Measurements from ENCODE around the gene TMEM126A.
"Not testable (repeated sequence)": the region's sequence is repeated elsewhere in the genome, so short reads cannot be mapped to it uniquely, and the experiment has no call there.

The TMEM126A gene

DNA sequence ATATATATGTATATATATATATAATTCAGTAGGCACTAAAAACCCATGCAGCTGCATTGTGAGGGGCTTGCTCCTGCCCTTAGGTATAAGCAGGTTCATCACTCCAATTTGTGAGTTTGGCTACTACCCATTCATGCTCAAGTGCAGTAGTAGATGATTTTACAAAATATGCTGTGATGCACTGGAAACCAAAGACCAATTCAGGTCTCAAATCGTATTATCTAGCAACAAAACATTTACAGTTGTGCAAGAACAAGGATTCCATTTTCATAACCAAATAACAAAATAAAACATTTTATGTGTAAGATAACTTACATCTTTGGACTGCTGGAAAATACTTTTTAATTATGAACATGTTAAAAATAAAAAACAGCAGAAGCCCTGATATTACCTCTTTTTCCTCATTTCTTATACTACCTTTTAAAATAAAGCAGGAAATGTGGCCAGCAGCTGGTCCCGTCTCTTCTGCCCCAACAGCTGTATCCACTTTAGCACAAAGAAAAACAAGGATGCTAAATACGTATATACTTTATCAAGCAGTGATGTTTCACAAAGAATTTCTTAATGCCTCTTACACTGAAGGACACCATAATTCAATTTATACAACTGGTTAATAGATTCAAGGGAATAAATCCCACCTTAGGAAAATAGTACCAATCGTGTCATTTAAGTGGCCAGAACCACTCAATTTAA is 14.4 kb downstream of the TMEM126A start:
- peak; percentile 37 for DNase-seq

DNA sequence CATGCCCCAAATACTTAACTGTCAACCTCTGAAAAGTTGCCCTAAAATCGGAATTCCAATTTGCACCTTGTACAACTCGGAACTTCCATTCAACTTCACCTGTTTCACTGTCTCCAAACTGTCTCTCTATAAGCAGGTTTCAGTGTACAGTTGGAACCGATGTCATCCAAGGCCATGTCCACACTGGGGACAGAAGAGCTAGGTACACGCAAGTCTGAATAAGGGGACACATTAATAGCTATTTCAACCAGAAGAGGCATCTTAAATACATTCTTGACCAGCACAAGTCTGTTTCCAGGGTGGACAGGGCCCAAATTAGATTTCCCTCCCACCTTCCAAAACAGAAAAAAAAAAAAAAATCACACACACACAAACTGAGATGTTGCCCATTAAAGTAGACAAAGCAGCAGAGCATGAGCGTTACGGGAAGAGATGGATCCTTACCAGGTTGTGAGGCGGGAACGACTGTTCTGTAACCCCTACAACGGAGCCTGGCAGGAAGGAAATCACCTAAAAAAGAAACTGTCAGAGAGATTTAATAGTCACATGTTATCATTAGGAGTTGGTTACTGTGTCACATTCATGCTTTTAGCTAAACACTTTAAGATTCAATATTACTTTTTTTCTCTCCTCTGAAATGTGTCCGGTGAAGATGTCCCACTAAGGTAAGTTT is 15.4 kb downstream of the TMEM126A start:
- DNase-seq: peak; percentile 57

DNA sequence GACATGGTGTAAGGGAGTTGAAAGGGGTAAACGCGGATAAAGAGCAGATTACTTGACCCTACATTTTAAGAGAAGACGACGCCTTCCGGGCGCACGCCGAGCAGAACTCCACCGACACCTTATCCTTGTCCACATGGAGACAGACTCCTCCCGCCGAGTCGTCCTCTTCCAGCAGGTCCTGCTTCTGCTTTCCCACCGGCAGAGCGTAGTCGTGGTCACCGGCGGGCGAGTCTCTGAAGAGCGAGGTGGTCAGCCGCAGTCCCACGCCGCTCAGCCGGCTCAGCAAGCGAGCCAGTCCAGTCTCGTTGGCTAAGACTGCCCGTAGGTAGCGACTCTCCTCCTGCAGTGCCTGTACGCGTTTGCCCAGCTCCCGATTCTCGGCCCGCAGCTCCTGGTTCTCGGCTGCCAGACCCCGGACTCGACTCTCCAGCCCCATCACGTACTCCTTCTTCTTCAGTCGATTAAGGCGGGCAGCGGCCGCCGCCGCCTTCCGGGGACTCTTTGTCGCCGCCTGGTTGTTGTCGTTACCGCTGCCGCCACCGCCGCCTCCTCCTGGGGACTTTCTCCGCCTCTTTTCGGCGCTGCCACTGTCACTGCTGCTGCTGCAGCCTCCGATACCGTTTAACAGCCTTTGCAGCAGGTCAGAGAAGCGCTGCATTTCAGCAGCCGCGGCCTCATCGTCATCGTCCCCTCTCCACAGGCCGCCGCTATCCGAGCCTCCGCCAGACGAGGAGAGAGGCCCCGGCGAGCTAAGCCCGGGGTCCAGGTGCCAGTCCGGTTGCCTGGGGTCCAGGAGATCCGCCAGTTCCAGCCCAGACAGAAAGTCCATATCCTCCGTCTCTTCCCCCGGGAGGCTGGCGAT is 16.2 kb downstream of the TMEM126A start:
- peak; percentile 90 for DNase-seq

DNA sequence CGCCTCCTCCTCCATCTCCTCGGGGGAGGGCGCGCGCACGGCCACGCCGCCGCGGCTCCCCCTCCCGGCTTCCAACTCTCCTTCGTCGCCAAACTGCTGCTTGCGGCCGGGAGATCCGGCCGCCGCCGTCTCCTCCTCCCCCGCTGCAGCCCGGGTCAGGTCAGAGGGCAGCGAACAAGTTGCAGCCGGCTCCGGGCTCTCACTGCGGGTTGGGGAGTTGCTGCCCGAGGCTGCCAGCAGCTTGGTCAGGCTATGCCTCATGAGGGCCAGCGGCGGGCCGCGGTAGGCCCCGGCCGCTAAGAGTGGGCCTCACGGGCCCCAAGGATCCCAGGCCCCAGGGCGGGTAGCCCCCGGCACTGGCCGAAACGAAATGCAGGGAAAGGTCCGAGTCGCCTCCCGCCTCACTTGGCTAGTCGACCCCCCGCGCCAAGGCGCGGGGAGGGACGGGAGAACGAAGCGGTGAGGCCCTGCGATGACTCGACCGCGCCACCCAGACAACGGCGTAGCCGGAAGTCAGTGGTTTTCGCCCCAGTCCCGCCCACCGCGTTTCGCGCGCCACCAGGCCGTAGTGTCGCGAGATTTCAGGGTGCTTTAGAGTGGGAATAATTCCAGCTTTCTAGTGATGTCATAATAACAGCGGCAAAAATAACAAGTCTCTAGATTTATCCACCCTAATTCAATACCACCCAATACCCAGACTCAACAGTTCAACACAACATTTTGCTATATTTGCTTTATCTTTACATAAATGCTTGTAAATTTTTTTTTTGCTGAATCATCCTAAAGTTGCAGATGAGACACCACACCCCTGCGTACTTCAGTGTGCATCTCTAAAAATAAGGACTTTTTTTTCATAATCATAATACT is 17.1 kb downstream of the TMEM126A start, which contains the start of gene CREBZF:
Gene CREBZF (minus strand): TSS at position 515 of the 867 bp plus-strand sequence. CDS start 254 bp downstream, at position 261.
- peak; percentile 99 for DNase-seq

DNA sequence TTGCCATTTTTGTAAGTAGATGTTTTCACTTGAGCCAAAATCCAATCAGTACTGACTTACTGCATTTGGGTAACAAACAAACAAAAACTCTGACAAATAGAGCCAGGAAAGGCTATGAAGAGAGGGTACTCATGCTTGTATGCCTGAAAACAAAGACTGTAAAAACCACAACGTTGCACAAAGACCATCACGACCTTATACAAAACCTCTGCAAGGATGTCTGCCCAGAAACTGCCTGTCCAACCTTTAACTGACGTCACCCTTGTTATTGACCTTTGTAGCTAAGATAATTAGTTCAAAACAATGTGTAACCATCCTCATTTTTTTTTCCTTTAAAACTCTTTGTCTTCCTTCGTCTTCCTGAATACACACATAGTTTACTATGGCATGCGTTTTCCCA is 18.0 kb downstream of the TMEM126A start:
- peak; percentile 54 for DNase-seq

DNA sequence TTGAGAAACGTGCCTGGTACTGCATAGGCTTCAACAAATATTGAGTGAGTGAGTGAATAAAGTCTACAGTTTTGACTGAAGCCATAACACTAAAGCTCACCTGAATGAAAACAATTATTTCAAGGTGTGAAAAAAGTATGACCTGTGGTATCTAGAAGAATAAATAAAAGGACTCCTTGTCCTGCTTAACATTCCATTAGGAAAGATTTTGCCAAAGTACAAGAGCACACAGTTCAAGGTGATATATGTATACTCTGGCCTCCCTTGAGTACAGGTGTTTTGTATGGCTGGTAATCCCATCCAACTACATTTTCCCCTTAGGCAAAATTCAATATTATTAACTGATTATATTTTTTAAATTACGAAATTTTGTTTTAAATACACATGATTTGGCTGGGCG is 18.9 kb downstream of the TMEM126A start:
- no peak for DNase-seq

DNA sequence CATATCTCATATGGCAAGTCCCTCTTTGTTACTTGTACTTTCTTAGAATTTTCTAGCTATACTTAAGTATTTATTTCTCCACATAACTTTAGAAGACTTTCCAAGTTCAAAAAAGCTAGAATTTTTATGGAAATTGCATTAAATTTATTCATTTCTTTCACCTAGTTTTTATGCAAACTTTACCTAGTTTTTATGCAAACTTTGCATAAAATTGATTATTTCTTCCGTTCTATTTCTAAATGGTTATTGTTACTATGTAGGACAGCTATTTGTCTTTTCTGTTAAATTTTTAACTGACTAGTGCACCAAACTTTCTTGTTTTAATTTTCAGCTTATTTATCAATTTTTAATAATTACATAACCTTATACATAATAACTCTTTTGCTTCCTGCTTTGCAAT is 20.4 kb downstream of the TMEM126A start:
- no peak for DNase-seq

DNA sequence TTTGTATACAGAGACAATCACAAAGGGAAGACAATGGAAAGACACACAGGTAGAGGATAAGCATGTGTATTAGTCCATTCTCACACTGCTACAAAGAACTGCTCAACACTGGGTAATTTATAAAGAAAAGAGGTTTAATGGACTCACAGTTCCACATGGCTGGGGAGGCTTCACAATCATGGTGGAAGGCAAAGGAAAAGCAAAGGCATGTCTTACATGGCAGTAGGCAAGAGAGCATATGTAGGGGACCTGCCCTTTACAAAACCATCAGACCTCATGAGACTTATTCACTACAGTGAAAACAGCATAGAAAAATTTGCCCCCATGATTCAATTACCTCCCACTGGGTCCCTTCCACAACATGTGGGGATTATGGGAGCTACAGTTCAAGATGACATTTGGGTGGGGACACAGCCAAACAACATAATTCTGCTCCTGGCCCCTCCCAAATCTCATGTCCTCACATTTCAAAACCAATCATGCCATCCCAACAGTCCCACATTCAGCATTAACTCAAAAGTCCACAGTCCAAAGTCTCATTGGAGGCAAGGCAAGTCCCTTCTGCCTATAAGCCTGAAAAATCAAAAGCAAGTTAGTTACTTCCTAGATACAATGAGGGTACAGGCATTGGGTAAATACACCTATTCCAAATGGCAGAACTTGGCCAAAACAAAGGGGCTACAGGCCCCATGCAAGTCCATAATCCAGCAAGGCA is 23.3 kb downstream of the TMEM126A start:
- not testable (repeated sequence) for DNase-seq

DNA sequence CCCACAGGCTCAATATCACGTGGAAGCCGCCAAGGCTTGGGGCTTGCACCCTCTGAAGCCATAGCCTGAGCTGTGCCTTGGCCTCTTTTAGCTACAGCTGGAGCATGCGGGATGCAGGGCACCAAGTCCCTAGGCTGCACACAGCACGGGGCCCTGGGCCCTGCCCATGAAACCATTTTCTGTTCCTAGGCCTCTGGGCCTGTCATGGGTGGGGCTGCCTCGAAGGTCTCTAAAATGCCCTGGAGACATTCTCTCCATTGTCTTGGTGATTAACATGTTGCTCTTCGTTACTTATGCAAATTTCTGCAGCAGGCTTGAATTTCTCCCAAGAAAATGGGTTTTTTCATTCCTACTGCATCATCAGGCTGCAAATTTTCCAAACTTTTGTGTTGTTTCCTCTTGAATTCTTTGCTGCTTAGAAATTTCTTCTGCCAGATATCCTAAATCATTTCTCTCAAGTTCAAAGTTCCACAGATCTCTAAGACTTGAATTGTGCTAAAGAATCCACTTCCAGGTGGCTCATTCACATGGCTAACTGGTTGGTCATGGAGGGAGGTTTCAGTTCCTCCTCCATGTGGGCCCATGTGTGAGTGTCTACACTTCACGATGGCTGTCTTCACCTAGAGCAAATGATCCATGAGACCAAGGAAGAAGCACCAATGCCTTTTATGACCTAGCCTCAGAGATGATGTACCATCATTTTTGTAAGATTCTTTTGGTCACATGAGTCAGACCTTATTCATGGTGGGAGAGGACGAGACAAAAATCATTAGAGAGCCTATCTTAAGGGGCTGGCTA is 24.5 kb downstream of the TMEM126A start:
- DNase-seq: no peak

DNA sequence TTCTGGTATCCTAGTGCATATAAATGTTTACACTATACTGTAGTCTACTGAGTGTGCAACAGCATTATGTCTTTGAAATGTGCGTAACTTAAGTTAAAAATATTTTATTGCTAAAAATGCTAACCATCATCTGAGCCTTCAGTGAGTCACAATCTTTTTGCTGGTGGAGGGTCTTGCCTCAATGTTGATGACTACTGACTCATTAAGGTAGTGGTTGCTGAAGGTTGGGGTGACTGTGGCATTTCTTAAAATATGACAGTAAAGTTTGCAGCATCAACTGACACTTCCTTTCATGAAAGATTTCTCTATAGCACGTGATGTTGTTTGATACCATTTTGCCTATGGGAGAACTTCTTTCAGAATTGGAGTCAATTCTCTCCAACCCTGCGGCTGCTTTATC is 25.6 kb downstream of the TMEM126A start:
- DNase-seq: no peak

DNA sequence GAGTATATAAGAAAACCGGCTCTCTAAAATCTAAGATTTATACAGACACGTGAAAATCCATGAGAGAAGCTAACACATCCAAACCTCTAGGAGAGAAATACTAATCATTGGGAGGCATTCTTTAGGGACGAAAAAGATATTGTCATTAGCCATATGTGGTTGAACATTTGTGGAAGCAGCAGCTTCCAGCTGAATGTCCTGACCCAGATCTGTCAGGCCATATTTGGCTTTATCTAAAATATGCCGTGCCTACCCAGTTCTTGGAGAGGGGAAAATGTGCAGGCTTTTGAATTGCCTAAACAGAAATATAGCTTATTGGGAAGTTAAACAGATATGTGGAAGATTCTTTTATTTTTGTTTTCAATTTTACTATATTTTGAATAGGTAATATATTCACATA is 31.8 kb downstream of the TMEM126A start:
- peak; percentile 76 for DNase-seq

DNA sequence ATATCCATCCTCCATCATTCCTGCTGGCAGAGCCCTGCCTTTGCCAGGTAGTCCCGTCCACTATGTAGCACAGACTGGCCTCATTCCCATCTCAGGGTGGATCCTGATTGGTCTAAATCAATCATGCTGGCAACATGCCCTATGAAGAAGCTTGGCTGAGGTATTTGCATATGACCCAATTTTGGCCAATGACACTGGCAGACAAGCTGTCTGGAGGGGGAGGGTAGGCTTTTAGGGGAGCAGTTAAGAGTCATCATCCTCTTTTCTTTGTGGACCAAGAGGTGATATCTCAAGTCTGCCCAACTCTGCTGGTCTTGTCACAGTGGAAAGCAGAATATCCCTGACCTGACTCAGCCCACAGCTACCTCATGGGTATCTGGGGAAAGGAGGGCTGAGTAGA is 33.1 kb downstream of the TMEM126A start:
- DNase-seq: peak; percentile 95

DNA sequence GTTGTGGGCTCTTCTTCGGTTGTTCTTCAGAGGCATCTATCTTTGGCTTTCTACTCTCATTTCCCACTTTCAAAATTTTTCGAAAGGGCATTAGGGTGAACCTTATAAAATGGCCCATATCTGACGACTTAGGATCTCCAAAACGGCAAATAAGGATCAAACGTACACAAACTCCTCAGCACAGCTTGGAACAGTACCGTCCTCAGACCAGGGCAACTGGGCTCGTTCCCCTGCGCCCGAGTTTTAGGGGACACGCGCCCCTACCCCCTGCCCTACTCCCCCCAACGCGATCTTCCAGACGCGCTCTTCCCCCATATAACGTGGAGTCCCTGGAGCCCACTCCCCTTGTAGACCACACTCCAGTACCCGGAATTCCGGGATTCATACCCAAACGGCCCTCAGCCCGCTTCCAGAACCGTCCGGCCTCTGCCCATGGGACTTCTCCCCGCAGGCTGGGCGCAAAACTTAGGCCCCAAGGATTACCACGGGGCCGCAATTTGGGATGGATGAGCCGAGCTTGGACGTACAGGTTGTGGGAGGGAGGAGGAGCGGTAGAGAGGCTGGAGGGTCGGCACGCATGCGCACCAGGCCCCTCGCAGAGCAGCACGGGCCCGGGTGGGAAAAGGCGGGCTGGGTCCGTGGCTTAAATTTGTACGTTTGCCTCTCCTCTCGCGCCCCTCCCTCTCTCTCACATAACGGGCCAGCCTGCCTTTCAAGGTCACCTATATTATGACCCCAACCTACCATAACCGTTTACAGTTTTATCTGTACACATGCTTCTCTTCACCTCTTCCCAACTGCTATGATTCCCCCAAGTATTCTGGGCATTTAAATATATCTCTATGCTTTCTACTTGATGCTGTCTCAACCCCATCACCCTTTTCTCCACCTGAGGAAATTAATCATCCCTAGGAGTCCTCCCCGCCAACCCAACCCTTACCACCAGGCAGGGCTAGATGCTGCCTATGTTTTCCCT is 34.9 kb downstream of the TMEM126A start:
- peak; percentile 90 for DNase-seq

DNA sequence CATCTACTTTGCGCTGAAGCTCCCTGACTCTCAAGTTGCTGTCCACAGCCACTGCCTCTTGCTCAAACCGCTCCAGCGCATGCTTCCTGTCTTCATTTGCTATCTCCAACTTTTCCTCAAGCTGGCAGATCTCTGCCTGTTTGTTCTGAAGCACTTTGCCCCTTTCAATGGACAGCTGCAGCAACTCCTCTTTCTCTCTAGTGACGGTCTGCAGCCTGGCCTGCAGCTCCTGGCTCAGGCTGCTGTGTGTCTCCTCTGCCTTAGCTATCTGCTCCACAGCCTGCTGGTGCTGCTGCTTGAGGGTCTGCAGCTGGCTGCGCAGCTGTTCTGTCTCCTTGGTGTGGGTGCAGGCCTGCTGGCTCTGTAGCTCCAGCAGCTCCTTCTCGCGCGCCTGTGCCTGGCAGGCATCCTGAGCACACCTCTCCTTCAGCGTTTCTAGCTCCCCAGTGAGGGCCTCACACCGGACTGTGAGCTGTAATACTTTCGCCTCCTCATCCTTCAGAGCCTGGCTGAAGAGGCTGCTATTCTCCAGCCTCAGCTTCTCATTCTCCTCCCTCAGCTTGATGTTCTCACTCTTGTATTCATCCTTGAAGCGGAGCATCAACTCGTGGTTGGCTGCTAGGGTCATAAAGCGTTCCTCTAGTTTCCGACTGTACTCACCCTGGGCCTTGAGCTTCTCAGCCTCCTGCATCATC is 37.5 kb downstream of the TMEM126A start:
- peak; percentile 66 for DNase-seq

DNA sequence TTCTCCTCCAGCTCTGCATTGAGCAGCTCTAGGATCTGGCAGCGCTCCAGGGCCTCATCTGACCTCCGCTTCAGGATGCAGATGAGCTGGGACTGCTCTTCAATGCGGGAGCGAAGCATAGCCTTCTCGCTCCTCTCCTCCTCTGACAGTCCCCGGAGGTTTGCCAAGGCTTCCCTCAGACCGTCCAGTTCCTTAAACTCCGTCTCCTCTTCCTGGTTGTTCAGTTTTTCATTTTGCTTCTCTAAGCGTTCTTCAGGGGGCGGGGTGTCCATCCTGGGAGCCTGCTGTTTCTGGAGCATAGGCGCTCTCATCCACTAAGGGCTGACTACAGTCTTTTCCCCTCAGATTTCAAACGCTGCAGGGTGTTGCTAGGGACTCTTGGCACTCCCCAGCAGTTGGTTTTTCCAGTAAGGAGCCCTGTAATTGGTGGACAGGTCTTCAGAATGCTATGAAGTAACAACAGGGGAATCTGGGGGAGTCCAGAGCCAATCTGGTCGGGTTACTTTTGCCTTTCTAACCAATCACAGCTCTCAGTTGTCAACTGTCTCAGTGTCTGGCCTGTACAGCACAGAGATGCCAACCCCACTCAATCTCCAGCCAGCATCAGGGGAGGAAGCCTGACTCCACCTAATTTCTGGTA is 38.2 kb downstream of the TMEM126A start, which contains the start of gene CCDC89:
Gene CCDC89 (minus strand): TSS at position 376 of the 640 bp plus-strand sequence. CDS start 65 bp downstream, at position 311.
- peak; percentile 83 for DNase-seq

DNA sequence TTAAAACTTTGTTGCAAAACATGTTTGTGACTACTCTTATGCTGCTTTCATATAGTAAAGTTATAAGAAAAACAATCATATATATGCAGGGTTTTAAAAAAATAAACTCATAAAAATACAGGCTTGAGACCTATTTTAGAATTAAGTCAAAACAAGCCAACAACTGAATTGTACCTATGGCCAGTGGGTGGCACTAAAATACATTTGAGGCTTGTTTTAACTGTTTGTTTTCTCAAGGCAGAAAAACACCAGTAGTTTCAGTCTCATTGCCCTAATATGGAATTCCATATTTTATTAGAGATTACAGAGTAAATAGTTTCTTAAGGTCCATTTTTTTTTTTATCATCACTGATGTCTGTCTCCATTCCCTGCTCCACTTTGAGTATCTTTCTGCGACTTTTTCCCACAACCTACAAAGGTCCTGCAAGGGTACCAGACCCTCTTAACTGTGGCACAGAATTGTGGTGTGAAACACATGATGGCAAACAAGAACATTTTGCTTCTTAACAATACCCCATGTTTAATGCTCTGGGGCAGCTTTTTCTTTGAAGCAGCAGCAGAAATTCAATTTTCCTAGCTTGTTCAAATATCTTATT is 46.7 kb downstream of the TMEM126A start:
- peak; percentile 45 for DNase-seq

DNA sequence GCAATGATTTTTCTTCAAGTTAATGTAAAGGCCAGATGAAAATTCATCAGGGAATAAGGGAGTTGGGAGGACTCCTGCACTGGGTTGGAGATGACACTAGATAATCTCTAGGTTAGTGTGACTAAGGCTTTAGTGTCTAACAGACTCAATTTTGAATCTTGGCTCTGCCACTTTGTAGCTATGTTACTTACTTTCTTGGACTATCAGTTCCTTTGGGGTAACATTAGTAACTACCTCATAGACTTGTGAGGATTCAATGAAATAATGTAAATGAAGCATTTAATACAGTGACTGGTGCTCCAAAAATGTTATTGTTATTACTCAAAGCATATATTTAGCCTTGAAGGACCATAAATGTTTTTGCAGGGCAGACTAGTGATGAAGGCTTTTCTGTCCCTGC is 47.8 kb downstream of the TMEM126A start:
- DNase-seq: no peak

DNA sequence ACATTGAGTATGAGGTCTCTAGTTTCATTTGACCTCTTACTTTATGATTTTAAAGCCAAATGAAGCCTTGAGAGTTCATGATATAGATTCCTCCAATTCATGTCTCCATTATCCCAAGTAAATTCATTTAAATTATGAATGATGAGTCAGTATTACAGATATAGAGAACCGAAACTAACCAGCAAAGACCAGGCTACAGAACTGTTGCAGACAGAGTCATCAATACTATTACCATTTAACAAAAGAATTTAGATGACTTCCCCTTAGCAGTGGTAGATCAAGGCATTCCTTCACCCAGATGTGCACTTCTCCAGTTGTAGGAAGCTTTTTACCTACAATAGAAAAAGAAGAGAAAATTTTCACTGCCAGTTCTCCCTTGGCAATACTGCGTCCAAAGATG is 50.0 kb downstream of the TMEM126A start:
- DNase-seq: no peak

All from eye (tissue), 1 donor.